GM10266 (cell line): ENCODE measurements around the gene KIF1B.
"Not testable (repeated sequence)": the region's sequence is repeated elsewhere in the genome, so short reads cannot be mapped to it uniquely, and the experiment has no call there.

Experiments used
- DNase-seq: peaks from one replicate; pipeline ENCODE4 v3.0.0; 2012; ENCODE audit errors: extremely low spot score
- CTCF ChIP-seq: IDR thresholded peaks from 2 replicates; pipeline ENCODE4 v1.5.1; 2012; ENCODE audit warnings: mild to moderate bottlenecking, low read depth; ENCODE audit not compliant: control insufficient read depth, insufficient read depth; ENCODE audit errors: missing control alignments

The KIF1B gene

DNA sequence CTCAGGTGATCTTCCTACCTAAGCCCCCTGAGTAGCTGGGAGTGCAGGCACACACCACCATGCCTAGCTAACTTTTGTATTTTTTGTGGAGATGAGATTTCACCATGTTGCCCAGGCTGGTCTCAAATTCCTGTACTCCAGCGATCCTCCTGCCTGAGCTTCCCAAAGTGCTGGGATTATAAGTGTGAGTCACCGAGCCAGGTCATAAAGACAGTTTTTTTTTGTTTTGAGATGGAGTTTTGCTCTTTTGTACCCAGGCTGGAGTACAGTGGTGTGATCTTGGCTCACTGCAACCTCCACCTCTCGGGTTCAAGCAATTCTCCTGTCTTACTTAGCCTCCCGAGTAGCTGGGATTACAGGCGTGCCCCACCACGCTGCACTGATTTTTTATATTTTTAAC is 42.1 kb downstream of the KIF1B start:
- no peak for TF ChIP-seq CTCF
- DNase-seq: no peak

GRCh38 chr1:10253149-10253548 is 42.8 kb downstream of the KIF1B start:
- DNase-seq: no peak
- TF ChIP-seq CTCF: no peak

GRCh38 chr1:10253755-10254154 is 43.4 kb downstream of the KIF1B start:
- peak; percentile 12 for DNase-seq
- TF ChIP-seq CTCF: no peak

DNA sequence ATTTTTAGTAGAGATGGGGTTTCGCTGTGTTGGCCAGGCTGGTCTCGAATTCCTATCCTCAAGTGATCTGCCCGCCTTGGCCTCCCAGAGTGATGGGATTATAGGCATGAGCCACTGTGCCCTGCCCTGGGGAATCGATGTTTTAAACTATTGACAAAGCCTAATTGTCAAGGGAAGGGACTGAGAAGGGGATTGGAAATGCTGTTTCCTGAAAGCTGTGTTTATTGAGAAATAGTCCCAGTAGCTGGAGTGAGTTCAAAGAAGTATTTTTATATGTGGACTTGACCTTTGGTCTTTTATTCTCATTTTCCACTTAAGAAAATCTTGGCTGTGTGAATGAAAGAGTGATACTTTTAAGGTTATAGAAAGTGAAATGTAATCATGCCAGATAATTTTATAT is 47.5 kb downstream of the KIF1B start:
- DNase-seq: no peak
- TF ChIP-seq CTCF: no peak

DNA sequence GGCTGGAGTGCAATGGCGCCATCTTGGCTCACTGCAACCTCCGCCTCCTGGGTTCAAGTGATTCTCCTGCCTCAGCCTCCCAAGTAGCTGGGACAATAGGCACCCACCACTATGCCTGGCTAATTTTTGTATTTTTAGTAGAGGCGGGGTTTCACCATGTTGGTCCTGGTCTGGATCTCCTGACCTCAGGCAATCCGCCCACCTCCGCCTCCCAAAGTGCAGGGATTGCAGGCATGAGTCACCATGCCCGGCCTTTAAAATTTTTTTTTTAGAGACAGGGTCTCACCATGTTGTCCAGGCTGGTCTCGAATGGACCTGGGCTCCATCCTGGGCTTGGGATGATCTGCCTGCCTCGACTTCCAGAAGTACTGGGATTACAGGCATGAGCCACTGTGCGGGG is 49.2 kb downstream of the KIF1B start:
- DNase-seq: not testable (repeated sequence)

DNA sequence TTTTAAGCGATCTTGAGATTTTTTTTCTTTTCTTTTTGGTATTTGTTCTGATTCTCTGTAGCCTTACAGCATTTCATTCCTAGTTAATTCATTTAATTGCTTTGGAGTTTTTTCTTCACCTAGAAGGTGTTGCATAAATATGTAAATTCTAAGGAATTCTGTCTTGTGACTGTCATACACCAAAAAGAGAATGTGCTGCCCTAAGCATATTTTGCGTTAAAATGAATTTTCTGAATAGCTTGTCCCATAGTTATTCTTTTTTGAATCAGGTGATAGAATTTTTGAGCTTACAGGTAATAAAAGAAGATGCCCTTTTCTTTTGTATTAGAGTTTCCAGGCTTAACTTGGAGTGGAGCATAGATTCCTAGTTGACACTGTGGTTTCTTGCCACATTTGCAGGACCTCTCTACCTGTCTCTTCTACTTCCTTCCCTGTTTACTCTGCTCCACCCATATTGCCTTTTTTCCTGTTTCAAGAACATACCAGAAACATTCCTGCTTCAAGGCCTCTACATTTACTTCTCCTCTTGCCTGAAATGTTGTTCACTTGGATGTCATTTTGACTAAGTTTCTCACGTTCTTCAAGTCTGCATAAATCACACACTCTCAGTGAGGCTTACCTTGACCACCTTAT is 53.2 kb downstream of the KIF1B start:
- TF ChIP-seq CTCF: no peak
- DNase-seq: no peak

DNA sequence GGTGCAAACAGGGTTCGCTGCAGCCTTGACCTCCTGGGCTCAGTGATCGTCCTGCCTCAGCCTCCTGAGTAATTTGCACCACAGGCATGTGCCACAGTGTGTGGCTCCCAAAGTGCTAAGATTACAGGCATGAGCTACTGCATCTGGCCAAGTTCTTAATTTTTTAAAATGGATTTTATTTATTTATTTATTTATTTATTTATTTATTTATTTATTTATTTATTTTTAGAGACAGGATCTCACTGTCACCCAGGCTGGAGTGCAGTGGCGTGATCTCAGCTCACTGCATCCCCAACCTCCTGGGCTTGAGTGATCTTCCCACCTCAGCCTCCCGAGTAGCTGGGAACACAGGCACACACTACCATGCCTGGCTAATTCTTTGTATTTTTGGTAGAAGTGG is 54.7 kb downstream of the KIF1B start:
- TF ChIP-seq CTCF: no peak
- no peak for DNase-seq

GRCh38 chr1:10265900-10266299 is 55.5 kb downstream of the KIF1B start:
- DNase-seq: no peak
- no peak for TF ChIP-seq CTCF
